Breast epithelium (tissue), 3 donors: ENCODE data around the gene FADS6.

Experiments
- CTCF ChIP-seq, 3 donors: fragments of 450-650 bp; IDR thresholded peaks; one replicate each; pipeline ENCODE4 v1.5.1; 2016 to 2017; ENCODE audit warnings: antibody characterized with exemption in 3 of 3, mild to moderate bottlenecking in 3 of 3, moderate library complexity in 3 of 3
- POLR2A ChIP-seq: fragments of 450-650 bp; IDR thresholded peaks from one replicate; pipeline ENCODE4 v1.6.1; 2016; ENCODE audit warnings: antibody characterized with exemption, mild to moderate bottlenecking, moderate library complexity
- POLR2AphosphoS5 ChIP-seq, 3 donors: sonication (generic); formaldehyde crosslinking; IDR thresholded peaks; one replicate each; pipeline ENCODE4 v1.6.1; 2017; ENCODE audit warnings: antibody characterized with exemption in 3 of 3

DNA sequence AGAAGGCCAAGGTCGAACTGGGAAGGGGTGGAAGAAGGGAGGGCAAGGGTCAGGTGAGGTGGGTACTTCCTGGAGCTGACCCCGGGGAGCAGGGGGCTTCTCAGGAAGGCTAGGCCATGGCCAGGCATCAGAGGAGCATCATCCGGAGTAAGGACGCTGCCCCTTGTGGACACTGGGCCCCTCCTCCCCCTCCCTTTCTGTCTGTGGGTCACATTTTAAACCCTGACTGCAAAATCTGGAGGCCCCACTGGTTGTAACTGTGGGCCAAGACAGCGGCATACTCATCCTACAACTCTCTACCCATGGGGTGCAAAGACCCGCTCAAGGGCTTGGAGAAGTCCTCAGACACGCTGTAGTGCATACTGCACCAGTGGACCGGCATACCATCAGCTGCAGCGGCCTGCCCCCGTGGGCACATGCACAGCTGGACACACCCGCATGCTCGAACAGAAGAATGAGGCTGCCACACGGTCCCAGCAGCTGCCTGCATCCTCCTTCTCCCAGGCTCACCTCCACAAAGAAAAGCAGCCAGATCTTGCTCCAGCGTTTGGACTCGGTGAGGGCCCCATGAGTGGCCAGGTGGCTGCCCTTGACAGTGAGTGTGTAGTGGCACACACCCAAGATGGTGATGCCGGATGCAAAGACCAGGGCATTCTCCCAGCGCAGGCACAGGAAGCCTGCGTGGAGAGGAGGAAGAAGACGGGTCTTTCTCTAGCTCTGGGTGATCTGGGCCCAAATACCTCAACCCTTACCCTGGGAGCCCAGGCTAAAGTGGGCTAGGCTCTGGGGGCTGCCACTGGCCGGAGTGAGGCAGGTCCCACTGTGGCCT lies 1.2 kb downstream of the FADS6 start:
- TF ChIP-seq CTCF (IDR thresholded peaks at IDR 0.05) = no peak
- no peak for TF ChIP-seq POLR2A
- TF ChIP-seq POLR2AphosphoS5 (IDR thresholded peaks at IDR 0.05) = no peak
